Anterior cingulate cortex (tissue), 58 donors: ENCODE results near the gene GNPDA2.
A peak's percentile ranks its signal among the peaks of the same experiment; 100 is the strongest.

ENCODE experiments used
- DNase-seq, 58 donors: peaks; one replicate each; lab custom pipeline; 2025; lab: John Stamatoyannopoulos, UW

GNPDA2 gene

GRCh38 chr4:44684648-44685047 is 41.7 kb downstream of the GNPDA2 start:
- DNase-seq = no peak

DNA sequence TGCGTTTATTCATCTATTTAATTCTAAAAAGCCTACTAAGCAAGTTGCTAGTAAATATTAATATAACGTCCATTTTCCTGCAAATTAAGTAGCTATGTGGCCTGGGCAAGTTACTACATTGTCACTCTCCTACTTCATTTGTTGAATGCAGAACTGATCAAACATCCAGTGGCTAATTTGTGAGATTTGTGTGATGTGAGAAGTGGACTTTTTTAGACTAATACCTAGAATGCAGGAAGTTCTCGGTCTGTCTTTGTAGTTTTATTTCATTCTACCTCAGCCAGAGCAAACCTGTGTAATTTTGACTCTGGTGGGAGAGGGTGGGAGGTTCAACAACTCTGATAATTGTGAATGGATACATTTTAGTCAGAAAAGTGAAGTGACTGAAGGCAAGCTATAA is 47.3 kb downstream of the GNPDA2 start:
- DNase-seq = no peak

DNA sequence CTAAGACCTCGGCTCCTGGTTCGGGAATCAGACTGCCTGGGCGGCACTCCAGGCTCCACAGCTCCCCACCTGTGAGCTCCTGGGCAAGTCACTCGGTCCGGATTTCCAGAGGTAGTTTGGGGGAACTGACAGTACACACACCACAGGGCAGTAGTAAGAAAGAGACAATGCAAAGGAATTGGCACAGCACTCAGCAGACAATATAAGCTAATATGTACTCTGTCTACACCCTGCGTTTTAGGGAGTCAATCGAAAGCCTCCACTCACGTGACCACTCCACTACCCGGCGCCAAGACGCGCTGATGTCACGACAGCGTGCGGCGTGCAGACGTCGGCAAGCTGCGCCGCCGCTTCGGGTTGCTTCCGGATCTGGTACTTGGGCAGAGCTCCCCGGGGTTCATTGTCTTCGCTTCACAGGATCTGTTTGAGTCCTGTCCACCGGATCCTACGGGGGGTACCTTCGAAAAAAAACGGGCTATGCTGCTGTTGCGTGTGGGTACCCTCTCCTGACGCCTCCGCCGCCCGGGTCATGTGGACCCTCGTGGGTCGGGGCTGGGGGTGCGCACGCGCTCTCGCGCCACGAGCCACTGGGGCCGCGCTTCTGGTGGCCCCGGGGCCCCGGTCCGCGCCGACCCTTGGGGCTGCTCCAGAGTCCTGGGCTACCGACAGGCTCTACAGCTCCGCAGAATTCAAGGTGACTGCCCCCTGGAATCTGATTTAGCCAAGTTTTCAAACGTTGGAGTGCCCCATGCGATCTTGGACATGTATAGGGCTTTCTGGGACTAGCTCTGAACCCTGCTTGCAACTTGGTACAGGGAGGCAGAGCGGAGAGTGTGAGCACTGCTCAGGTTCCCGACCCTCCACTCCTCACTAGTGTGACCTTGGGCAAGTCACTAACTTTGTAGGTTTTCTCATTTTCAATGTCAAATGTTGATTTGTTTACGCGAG is 48.0 kb downstream of the GNPDA2 start, which contains the start of gene GUF1:
TSS of gene GUF1 (plus strand) at position 327 of the 948 bp plus-strand sequence. CDS start at position 530, 203 bp downstream.
- DNase-seq = peak; percentile 42 to 94 (median 85)

- no peak for DNase-seq
Measured at GRCh38 chr4:44675366-44675765, 51.0 kb downstream of the GNPDA2 start.

- no peak for DNase-seq
Measured at GRCh38 chr4:44674471-44674870, 51.9 kb downstream of the GNPDA2 start.

DNA sequence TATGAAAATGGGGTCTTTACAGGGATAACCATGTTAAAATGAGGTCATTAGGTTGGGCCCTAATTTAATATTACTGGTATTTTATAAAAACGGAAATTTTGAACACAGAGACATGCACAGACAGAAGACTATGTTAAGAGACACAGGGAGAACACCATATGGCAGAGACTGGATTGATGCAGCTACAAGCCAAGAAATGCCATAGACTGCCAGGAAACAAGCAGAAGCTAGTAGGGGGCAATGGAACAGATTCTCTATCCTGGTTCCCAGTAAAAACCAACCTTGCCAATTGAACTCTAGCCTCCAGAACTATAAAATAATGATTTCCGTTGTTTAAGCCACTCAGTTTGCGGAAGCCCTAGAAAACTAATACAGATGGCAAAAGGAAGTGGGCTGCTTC is 54.7 kb downstream of the GNPDA2 start:
- no peak for DNase-seq

DNA sequence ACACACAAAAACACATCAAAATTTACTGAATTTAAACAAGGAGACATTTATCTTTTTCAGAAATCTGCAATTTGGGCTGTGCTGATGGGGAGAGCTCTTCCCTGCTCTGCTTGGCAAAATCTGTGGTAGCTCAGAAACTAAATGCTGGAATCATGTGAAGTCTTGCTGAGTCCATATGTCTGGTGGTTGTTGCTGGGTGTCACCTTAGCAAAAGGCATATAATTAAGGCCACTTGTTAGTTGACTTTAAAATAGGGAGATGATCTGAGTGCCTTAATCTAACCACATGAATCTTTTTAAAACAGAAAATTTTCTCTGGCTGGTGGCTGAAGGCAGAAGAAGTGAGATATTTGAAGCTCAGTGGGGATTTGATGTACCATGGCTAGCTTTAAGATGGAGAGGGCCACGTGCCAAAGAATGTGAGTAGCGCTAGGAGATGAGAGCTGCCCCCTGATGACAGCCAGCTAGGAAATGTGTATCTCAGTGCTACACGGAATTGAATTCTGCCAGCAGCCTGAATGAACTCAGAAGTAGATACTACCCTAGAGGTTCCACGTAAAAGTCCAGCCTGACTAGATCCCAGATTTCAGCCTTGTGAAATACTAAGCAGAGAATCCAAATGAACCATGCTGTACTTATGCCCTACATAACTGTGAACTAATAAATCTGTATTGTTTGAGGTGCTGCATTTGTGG is 55.7 kb downstream of the GNPDA2 start:
- no peak for DNase-seq

DNA sequence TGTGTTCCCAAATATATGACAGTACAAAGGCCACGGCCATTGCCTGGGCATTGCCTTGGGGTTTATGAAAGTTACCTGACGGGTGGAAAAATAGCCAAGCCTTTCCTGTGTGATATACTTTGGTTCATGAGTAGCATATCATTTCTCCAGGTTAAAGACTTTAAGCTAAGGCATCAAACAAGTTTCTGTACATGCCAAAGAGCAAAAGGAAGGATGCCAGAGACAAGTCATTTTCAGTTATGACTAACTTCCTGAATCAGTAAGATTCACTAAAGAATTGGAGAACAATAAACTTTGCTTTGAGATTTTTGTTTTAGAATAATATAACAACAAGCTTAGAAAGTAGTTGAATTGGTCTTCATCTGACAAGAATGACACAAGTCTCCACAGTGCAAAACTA is 57.8 kb downstream of the GNPDA2 start:
- no peak for DNase-seq

DNA sequence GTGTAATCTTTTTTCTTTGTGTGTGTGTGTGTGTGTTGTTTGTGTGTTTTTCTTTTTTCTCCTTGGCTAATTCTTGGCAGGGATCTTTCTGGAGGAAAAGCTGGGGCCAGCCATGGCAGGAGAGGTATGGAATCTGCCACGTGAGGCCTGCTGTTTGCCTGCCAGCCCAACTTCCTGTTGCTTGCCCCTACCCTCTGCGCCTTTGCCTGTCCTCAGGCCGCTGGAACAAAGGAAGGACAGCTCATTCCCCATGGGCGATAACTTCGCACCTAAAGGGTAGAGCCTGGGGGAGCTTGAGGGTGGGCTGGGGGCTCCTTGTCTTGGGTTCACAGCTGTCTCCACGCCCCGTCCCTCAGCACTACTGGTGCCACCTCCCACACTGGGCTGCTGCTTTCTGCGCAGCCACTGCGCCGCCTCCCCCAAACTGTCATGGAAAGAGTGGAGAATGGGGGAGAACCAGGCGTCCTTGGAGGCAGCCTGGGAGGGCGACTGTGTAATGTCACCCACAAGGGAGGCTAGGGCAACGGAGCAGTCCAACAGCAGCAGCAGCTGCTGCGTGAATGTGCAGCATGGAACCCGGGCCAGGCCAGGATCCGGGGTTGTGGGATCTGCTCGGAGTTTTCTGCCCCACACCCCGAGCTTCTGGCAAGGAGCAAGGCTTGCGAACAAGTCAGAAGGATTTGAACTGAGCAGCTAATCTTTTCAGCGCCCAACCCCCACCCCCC is 62.7 kb downstream of the GNPDA2 start:
- no peak for DNase-seq

DNA sequence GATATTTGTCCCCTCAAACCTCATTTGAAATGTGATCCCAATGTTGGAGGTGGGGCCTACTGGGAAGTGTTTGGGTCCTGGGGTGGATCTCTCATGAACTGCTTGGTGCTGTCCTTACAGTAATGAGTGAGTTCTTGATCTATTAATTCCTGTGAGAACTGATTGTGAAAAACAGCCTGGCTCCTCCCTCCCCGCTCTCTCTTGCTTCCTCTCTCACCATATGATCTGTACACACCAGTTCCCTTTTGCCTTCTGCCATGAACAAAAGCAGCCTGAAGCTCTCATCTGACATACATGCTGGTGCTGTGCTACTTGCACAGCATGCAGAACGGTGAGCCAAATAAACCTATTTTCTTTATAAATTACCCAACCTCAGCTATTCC is 63.7 kb downstream of the GNPDA2 start:
- no peak for DNase-seq

DNA sequence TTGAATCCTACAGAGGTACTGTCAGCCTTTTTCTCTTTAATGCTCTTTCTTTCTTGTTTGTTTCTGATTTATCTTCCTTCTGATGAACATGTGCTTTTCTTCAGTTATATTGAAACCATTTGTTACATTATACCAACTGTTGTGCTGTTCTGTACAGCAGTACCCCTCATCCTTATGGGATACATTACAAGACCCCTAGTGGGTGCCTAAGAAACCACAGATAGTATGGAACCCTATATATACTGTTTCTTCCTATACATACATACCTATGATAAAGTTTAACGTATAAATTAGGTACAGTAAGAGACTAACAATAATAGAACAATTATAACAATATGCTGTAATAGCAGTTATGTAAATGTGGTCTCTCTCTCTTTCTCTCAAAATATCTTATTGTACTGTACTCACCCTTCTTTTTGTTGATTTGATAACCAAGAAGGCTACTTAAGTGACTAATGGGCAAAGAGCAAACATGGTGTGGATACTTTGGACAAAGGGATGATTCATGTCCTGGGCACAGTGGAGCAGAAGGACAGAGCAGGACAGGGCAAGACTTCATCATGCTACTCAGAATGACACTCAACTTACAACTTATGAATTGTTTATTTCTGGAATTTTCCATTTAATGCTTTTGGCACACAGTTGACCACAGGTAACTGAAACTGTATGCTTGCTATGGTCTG is 64.3 kb downstream of the GNPDA2 start:
- no peak for DNase-seq

GRCh38 chr4:44660396-44660795 is 66.0 kb downstream of the GNPDA2 start:
- DNase-seq = no peak

GRCh38 chr4:44652002-44652401 is 74.4 kb downstream of the GNPDA2 start:
- DNase-seq = no peak
